Endometrial microvascular endothelial cells (primary cell): ENCODE results near the gene TPRG1L. TPM values are rescaled to one million over a fixed set of nuclear protein-coding genes. Genes with fewer than 3 reads are reported as not detected.

Experiments
- in situ Hi-C: cut with HindIII; loops from 2 replicates; pipeline ENCODE4 v1.10.0; 2017; ENCODE audit warnings: low sequenced_read_pairs, low pct_unique_long_range_greater_than_20kb; ENCODE audit errors: inconsistent ontology term
- total RNA-seq: library from RNA; depleted of rRNA; stranded (reverse); fragments of >200 nt; gene quantifications from one replicate; pipeline ENCODE4 v1.2.3, GENCODE V29; 2015; ENCODE audit errors: inconsistent ontology term

TPRG1L gene
- total RNA-seq, 1 donor from 2014 or later = 35.4 TPM

DNA sequence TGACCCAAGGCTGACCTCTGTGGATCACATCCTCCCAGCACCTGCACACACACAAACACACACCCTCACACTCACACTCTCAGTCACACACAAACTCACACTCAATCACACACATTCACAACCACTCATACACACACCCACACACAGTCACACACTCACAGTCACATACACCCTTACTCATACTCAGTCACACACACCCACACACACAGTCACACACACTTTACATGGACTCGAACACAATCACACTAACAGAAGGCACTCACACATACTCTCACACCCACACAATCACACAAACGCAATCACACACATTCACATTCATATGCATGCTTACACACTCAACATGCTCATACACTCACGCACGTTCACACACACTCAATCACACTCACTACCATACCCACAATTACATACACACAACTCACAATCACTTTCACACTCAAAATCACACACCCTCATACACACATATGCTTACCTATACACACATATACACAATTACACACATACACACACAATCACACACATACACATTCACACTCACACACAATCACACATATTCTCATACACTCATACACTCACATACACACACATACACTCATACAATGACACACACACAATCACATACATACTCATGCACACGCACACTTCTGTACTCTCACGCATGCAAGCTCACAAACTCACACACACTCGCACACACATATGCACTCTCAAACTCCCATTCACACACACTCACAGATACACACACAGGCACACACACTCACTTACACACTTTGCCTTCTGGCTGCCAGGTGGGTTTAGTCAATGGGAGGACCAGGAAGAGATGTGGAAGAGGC, 19.6 kb upstream of the TPRG1L start:
- in situ Hi-C loops = no loop called here

GRCh38 chr1:3606779-3607702, 17.8 kb upstream of the TPRG1L start:
- in situ Hi-C loops = no loop called here

DNA sequence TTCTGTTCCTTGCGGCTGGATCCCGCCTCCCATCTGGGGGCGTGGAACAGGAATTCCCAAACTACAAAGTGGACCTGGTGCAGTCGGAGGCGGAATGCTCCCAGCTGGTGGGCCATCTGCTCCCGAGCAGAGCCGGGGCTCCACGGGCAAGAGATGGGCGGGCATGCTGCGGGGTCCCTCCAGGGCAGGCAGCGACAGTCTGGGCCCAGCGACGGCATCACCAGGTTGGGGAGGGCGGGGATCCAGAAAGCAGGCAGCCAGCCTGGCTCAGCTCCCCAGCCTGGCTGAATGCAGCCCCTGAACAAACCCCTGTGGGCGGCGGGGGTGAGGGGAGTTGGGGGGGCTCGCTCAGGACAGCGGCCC, 17.1 kb upstream of the TPRG1L start:
- in situ Hi-C loops = no loop called here

DNA sequence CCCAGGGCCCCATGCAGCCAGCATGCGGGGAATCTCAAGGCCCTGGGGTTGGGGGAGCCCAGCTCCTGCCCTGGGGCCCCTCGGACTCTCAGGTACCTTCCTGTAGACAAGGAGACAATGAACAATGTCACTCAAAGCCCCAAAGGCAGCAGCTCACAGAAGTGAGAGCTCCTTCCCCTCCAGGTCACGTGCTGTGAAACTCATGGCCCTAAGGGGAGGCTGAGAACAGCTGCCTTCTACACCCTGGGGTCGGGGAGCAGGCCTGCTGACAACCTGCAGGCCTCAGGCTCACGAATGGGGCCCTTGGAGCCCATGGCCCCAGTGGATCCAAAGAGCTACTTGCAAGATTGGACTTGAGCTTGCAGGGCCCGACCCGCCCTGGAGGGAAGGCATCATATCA, 16.7 kb upstream of the TPRG1L start:
- in situ Hi-C loops = no loop called here

GRCh38 chr1:3609016-3609768, 15.6 kb upstream of the TPRG1L start:
- in situ Hi-C loops = no loop called here

GRCh38 chr1:3609769-3610526, 14.9 kb upstream of the TPRG1L start:
- in situ Hi-C loops = no loop called here

GRCh38 chr1:3610527-3611169, 14.2 kb upstream of the TPRG1L start:
- in situ Hi-C loops = no loop called here

GRCh38 chr1:3611170-3612019, 13.4 kb upstream of the TPRG1L start, which contains the start of gene MEGF6:
Gene MEGF6, minus strand, starts transcription at chr1:3611508. Its CDS starts 240 bp downstream, at chr1:3611268.
- in situ Hi-C loops = no loop called here

DNA sequence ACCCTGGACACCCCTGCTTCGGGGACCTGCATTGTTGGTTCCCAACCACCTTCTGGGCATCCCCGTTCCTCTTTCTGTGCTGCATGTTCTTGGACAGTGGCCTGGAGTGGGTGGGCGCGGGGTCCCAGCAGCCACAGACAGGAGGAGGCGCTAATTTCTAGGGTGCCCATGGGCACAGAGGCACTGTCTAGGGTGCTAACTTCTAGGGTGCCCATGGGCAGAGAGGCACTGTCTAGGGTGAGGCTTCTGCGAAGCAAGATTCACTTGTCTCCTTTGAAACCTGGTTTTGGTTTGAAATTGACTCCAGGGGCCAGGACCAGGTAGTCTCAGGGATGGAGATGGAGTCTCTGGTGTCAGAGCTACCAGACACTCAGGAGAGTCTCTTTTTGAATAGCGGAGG, 12.7 kb upstream of the TPRG1L start:
- in situ Hi-C loops = no loop called here

- in situ Hi-C loops = no loop called here
These were observed 9.8 kb upstream of the TPRG1L start for GRCh38 chr1:3614755-3615742.

GRCh38 chr1:3616861-3617260, 8.0 kb upstream of the TPRG1L start:
- in situ Hi-C loops = no loop called here

DNA sequence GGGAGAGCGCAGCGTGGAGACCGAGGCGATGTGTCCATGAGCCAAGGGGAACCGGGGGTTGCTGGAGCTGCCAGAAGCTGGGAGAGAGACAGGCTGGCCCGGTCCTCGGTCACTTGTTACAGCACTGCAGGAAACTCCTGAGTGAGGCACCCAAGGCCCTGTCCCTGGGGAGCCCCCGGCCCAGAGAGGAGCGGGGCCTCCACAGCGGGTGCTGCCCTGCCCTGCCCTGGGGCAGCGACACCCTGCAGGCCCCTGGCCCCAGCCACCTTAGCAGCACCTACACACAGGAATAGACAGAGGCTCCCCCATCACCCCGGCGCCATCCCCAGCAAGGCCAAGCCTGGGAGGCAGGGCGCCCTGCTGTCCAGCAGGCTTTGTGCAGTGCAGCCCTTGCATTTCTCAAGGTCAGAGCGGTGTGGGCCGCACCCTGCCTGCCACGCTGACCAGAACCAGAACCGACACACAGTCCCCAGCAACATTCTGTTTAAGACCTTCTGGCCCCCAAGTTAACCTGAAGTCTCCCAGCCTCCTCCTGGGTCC, 6.9 kb upstream of the TPRG1L start:
- in situ Hi-C loops = no loop called here

DNA sequence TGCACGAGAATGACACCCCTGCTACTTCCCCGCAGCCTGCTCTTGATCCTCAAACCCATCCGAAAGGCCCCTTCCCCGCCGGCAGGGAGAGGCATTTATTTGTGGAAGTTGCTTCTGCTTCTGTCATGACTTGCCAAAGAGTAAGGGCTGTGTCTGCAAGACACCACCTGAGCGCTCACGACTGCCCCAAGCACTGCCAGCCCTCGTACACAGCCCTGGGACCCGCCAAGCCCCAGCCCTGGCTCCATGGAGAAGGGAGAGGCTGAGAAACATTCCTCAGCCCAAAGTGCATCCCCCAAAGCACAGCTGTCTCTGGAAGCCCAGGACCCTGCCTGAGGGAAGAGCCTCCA, 6.3 kb upstream of the TPRG1L start:
- in situ Hi-C loops = no loop called here

DNA sequence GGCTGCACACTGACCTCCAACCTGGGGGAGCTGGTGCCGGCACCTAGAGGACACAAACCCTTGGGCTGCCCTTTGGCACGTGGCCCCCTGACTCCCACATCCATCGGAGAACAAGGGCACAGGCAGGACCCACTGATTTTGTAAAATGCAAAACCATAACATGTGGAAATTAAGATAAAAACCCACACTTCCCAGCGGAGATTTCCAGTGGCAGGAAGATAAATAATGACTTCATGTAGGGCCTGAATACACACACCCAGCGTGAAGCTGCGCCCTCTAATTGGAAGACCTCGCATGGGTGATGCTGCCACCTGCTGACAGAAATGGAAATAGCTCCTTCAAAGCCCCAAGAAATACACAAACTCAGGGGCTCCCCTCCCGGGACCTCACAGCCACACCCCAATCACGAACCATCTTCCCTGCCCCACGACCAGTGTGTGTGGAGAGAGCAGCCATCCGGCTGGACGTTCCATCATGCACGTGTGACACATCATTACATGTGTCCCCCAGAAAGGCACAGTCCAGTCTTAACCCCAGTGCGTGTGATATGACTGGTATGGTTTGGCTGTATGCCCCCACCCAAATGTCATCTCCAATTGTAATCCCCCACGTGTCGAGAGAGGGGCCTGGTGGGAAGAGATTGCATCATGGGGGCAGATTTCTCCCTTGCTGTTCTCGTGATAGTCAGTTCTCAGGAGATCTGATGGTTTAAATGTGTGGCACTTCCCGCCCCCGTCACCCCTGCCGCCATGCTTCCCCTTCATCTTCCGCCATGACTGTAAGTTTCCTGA, 5.7 kb upstream of the TPRG1L start:
- in situ Hi-C loops = no loop called here

DNA sequence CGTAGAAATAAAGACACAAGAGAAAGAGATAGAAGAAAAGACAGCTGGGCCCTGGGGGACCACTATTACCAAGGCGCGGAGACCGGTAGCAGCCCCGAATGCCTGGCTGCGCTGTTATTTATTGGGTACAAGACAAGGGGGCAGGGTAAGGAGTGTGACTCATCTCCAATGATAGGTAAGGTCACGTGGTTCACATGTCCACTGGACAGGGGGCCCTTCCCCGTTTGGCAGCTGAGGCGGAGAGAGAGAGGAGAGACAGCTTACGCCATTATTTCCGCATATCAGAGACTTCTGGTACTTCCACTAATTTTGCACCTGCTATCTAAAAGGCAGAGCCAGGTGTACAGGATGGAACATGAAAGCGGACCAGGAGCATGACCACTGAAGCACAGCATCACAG, 4.1 kb upstream of the TPRG1L start:
- in situ Hi-C loops = no loop called here
